SK-MEL-5 (cell line): ENCODE data around the gene ACVR2A. TPM values are rescaled to one million over a fixed set of nuclear protein-coding genes. Genes with fewer than 3 reads are reported as not detected.

Experiments
- DNase-seq: peaks from one replicate; pipeline ENCODE4 v3.0.0-alpha.2; 2016; ENCODE audit warnings: low read depth, low spot score
- in situ Hi-C: cut with HindIII; loops from 2 replicates; pipeline ENCODE4 v1.10.0; 2016; ENCODE audit warnings: low sequenced_read_pairs, high pct_unique_total_duplicates, low pct_unique_long_range_greater_than_20kb
- small RNA-seq, 2 experiments: library from RNA; depleted of rRNA; stranded (forward); fragments of <200 nt; gene quantifications; one replicate each; pipeline ENCODE3, GENCODE V24; 2014
- total RNA-seq: library from RNA; depleted of rRNA; stranded (reverse); fragments of >200 nt; shearing (Covaris generic); gene quantifications from 2 replicates; pipeline ENCODE4 v1.2.3, GENCODE V29; 2014; rRNA removed

The ACVR2A gene
- total RNA-seq, 1 experiment from 2014 or later, result 5.6 TPM

DNA sequence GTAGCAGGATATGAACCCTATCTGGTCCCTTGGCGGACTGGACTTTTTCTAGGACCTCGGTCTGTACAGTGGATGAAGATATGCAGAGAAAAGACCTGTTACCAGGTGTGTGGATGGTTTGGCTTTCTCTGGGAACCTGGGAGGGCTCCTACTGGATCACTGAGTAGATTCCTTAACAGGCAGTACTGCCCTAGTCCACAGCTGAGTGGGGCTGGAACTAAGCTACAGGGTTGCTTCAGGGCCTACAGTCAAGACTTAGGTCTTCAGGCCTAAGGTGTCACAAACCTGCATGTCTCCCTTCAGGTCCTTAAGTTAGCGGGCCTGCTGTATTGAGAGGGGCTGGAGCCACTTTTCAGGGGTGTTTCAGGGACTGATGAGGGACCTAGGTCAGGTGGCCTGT, 132.8 kb downstream of the ACVR2A start:
- in situ Hi-C loops, result no loop called here
- DNase-seq, result no peak

Small RNA genes lying within 50 kb of the gene (small RNA-seq; reads per million reads assigned to genes)
- 0 reads per million in 2 experiments for gene RNU6-1275P

Other genes starting within 250 kb of the ACVR2A start
- 54.8 and 69.1 TPM in 2 replicates for gene ORC4, start 175.7 kb downstream of the ACVR2A start, total RNA-seq
- gene MBD5, start 176.1 kb downstream of the ACVR2A start, total RNA-seq, result 5.2 and 5.5 TPM in 2 replicates